Adipocyte (in vitro differentiated cells): ENCODE results near the gene NBPF1.
A peak's percentile ranks its signal among the peaks of the same experiment; 100 is the strongest.
"Not testable (repeated sequence)": the region's sequence is repeated elsewhere in the genome, so short reads cannot be mapped to it uniquely, and the experiment has no call there.

Source experiments
- DNase-seq: peaks from one replicate; pipeline ENCODE4 v3.0.0-alpha.2; 2015; ENCODE audit warnings: low read depth
- H3K27me3 ChIP-seq: replicated peaks from 2 replicates; pipeline ENCODE4 v1.7.0; 2013; ENCODE audit warnings: mild to moderate bottlenecking, low read length, moderate library complexity; ENCODE audit not compliant: control insufficient read depth, insufficient read depth
- H3K36me3 ChIP-seq: 2 replicates; pipeline ENCODE4 v1.7.0; 2013; ENCODE audit warnings: low read length, mild to moderate bottlenecking, moderate library complexity; ENCODE audit not compliant: control insufficient read depth, insufficient read depth, severe bottlenecking
- H3K4me1 ChIP-seq: 2 replicates; pipeline ENCODE4 v1.7.0; 2013; ENCODE audit warnings: mild to moderate bottlenecking, low read length, moderate library complexity; ENCODE audit not compliant: control insufficient read depth, insufficient read depth
- H3K4me3 ChIP-seq: 2 replicates; pipeline ENCODE4 v1.7.0; 2013; ENCODE audit warnings: mild to moderate bottlenecking, low read length, moderate library complexity
- H3K9ac ChIP-seq: 2 replicates; pipeline ENCODE4 v1.7.0; 2013; ENCODE audit warnings: mild to moderate bottlenecking, low read length, moderate library complexity
- H3K9me3 ChIP-seq: 2 replicates; pipeline ENCODE4 v1.7.0; 2013; ENCODE audit warnings: mild to moderate bottlenecking, low read length, moderate library complexity; ENCODE audit not compliant: control insufficient read depth

The NBPF1 gene

GRCh38 chr1:16626409-16626983 lies 13.1 kb upstream of the NBPF1 start:
- not testable (repeated sequence) for H3K4me1 ChIP-seq, H3K4me3 ChIP-seq, H3K9ac ChIP-seq, DNase-seq, H3K9me3 ChIP-seq, H3K27me3 ChIP-seq
- H3K36me3 ChIP-seq, result peaks cover 51% of the 10 kb centered on the region

GRCh38 chr1:16625497-16626408 lies 12.4 kb upstream of the NBPF1 start:
- no peaks in the 10 kb centered on the region for H3K27me3 ChIP-seq
- H3K9me3 ChIP-seq, result no peaks in the 10 kb centered on the region
- H3K4me1 ChIP-seq, result peaks cover 4% of the 10 kb centered on the region
- DNase-seq, result no peak
- H3K36me3 ChIP-seq, result peaks cover 44% of the 10 kb centered on the region
- no peak overlapping the region for H3K9ac ChIP-seq
- H3K4me3 ChIP-seq, result no peak overlapping the region

- H3K27me3 ChIP-seq, DNase-seq, H3K4me1 ChIP-seq, H3K4me3 ChIP-seq, H3K9ac ChIP-seq, H3K9me3 ChIP-seq: not testable (repeated sequence)
- H3K36me3 ChIP-seq, result peaks cover 34% of the 10 kb centered on the region
Observed at GRCh38 chr1:16623812-16624719, 10.7 kb upstream of the NBPF1 start.

GRCh38 chr1:16623337-16623736 lies 10.0 kb upstream of the NBPF1 start:
- H3K4me3 ChIP-seq, H3K27me3 ChIP-seq, H3K9me3 ChIP-seq, DNase-seq, H3K4me1 ChIP-seq: not testable (repeated sequence)
- Histone ChIP-seq H3K36me3 (peaks cover 32% of the 10 kb centered on the region), H3K9ac (peak overlapping the region; percentile 12)

GRCh38 chr1:16621681-16622315 lies 8.4 kb upstream of the NBPF1 start:
- not testable (repeated sequence) for DNase-seq, H3K27me3 ChIP-seq, H3K4me3 ChIP-seq

GRCh38 chr1:16621300-16621658 lies 7.9 kb upstream of the NBPF1 start:
- H3K27me3 ChIP-seq, result no peaks in the 10 kb centered on the region
- no peak overlapping the region for H3K9ac ChIP-seq
- no peak overlapping the region for H3K4me3 ChIP-seq
- H3K36me3 ChIP-seq, result peaks cover 21% of the 10 kb centered on the region
- H3K9me3 ChIP-seq, result no peaks in the 10 kb centered on the region
- H3K4me1 ChIP-seq, result peaks cover 4% of the 10 kb centered on the region
- DNase-seq, result no peak

More at GRCh38 chr1:16621681-16622315, 8.4 kb upstream of the NBPF1 start:
- not testable (repeated sequence) for H3K9me3 ChIP-seq, H3K4me1 ChIP-seq, H3K9ac ChIP-seq
- peaks cover 25% of the 10 kb centered on the region for H3K36me3 ChIP-seq

GRCh38 chr1:16619803-16620501 lies 6.6 kb upstream of the NBPF1 start:
- not testable (repeated sequence) for H3K4me1 ChIP-seq, H3K9me3 ChIP-seq, H3K27me3 ChIP-seq, H3K9ac ChIP-seq, DNase-seq, H3K4me3 ChIP-seq
- H3K36me3 ChIP-seq, result peaks cover 11% of the 10 kb centered on the region

GRCh38 chr1:16618719-16619118 lies 5.4 kb upstream of the NBPF1 start:
- no peak overlapping the region for H3K4me3 ChIP-seq
- no peaks in the 10 kb centered on the region for H3K9me3 ChIP-seq
- H3K36me3 ChIP-seq, result peaks cover 6% of the 10 kb centered on the region
- H3K27me3 ChIP-seq, result no peaks in the 10 kb centered on the region
- no peak for DNase-seq
- peaks cover 7% of the 10 kb centered on the region for H3K4me1 ChIP-seq
- H3K9ac ChIP-seq, result no peak overlapping the region

- peaks cover 6% of the 10 kb centered on the region for H3K36me3 ChIP-seq
- no peak overlapping the region for H3K9ac ChIP-seq
- DNase-seq, result no peak
Observed at GRCh38 chr1:16617778-16618580, 4.6 kb upstream of the NBPF1 start.

GRCh38 chr1:16617114-16617631 lies 3.8 kb upstream of the NBPF1 start:
- H3K27me3 ChIP-seq, result no peaks in the 10 kb centered on the region
- no peak for DNase-seq

More at GRCh38 chr1:16617778-16618580, 4.6 kb upstream of the NBPF1 start:
- Histone ChIP-seq H3K4me3 (no peak overlapping the region), H3K27me3 (no peaks in the 10 kb centered on the region), H3K9me3 (no peaks in the 10 kb centered on the region), H3K4me1 (peaks cover 5% of the 10 kb centered on the region)

More at GRCh38 chr1:16617114-16617631, 3.8 kb upstream of the NBPF1 start:
- no peak overlapping the region for H3K9ac ChIP-seq
- H3K4me1 ChIP-seq, result peaks cover 7% of the 10 kb centered on the region
- peaks cover 6% of the 10 kb centered on the region for H3K36me3 ChIP-seq
- no peaks in the 10 kb centered on the region for H3K9me3 ChIP-seq
- H3K4me3 ChIP-seq, result no peak overlapping the region
